Mesenchymal stem cell (in vitro differentiated cells and primary cell): ENCODE data around the gene CCL23.

Experiments
- DNase-seq: peaks from one replicate; pipeline ENCODE4 v3.0.0-alpha.2; 2013
- H2AFZ ChIP-seq: one replicate; pipeline ENCODE4 v1.6.1; 2013; ENCODE audit warnings: low read depth, mild to moderate bottlenecking, control low read depth, inconsistent platforms, low read length, moderate library complexity
- H2AK5ac ChIP-seq: 2 replicates; pipeline ENCODE4 v1.6.1; 2013; ENCODE audit warnings: low read length, moderate library complexity, mild to moderate bottlenecking, inconsistent platforms; ENCODE audit not compliant: severe bottlenecking
- H2BK120ac ChIP-seq: one replicate; pipeline ENCODE4 v1.6.1; 2013; ENCODE audit warnings: low read depth, mild to moderate bottlenecking, inconsistent platforms, low read length, moderate library complexity
- H2BK12ac ChIP-seq, 2 experiments: one replicate each; pipeline ENCODE4 v1.6.1; 2013; ENCODE audit warnings: inconsistent platforms in 2 of 2, low read length in 2 of 2, mild to moderate bottlenecking in 2 of 2, moderate library complexity in 2 of 2, control low read depth in 1 of 2
- H2BK15ac ChIP-seq: one replicate; pipeline ENCODE4 v1.6.1; 2013; ENCODE audit warnings: mild to moderate bottlenecking, low read depth, inconsistent platforms; ENCODE audit not compliant: poor library complexity, severe bottlenecking
- H2BK5ac ChIP-seq: 2 replicates; pipeline ENCODE4 v1.6.1; 2013; ENCODE audit warnings: low read depth, mild to moderate bottlenecking, low read length, control low read depth, inconsistent platforms; ENCODE audit not compliant: poor library complexity, severe bottlenecking
- H3K14ac ChIP-seq, 2 experiments: one replicate each; pipeline ENCODE4 v1.6.1; 2013; ENCODE audit warnings: inconsistent platforms in 2 of 2, low read length in 2 of 2, control low read depth in 1 of 2, mild to moderate bottlenecking in 1 of 2, moderate library complexity in 1 of 2
- H3K18ac ChIP-seq, 2 experiments: one replicate each; pipeline ENCODE4 v1.6.1; 2013; ENCODE audit warnings: inconsistent platforms in 2 of 2, low read length in 2 of 2, control low read depth in 1 of 2, low read depth in 1 of 2, mild to moderate bottlenecking in 1 of 2
- H3K23ac ChIP-seq, 2 experiments: one replicate each; pipeline ENCODE4 v1.6.1; 2013; ENCODE audit warnings: inconsistent platforms in 2 of 2, low read length in 2 of 2, mild to moderate bottlenecking in 2 of 2, moderate library complexity in 2 of 2, control low read depth in 1 of 2
- H3K27ac ChIP-seq: 2 replicates; pipeline ENCODE4 v1.5.1; 2013; ENCODE audit warnings: mild to moderate bottlenecking, moderate library complexity, low read length, control low read depth, inconsistent platforms; ENCODE audit not compliant: poor library complexity, severe bottlenecking
- H3K27me3 ChIP-seq, 2 experiments: 2 replicates each; pipeline versions ENCODE4 v1.6.1 to v1.7.0; 2013; ENCODE audit warnings: low read length in 2 of 2, mild to moderate bottlenecking in 2 of 2, moderate library complexity in 2 of 2, control low read depth in 1 of 2, inconsistent platforms in 1 of 2; ENCODE audit not compliant: control insufficient read depth in 1 of 2, insufficient read depth in 1 of 2
- H3K36me3 ChIP-seq, 2 experiments: 2 replicates each; pipeline versions ENCODE4 v1.6.1 to v1.7.0; 2013; ENCODE audit warnings: low read length in 2 of 2, control low read depth in 1 of 2, inconsistent platforms in 1 of 2, low read depth in 1 of 2, mild to moderate bottlenecking in 1 of 2; ENCODE audit not compliant: insufficient read depth in 2 of 2, control insufficient read depth in 1 of 2
- H3K4ac ChIP-seq, 2 experiments: one replicate each; pipeline ENCODE4 v1.6.1; 2013; ENCODE audit warnings: inconsistent platforms in 2 of 2, low read length in 2 of 2, mild to moderate bottlenecking in 2 of 2, moderate library complexity in 2 of 2, control low read depth in 1 of 2, low read depth in 1 of 2
- H3K4me1 ChIP-seq: 2 replicates; pipeline ENCODE4 v1.6.1; 2013; ENCODE audit warnings: low read depth, low read length, control low read depth; ENCODE audit not compliant: control insufficient read depth, insufficient read depth
- H3K4me2 ChIP-seq: 2 replicates; pipeline ENCODE4 v1.6.1; 2013; ENCODE audit warnings: low read length, mild to moderate bottlenecking, inconsistent platforms; ENCODE audit not compliant: poor library complexity, severe bottlenecking
- H3K4me3 ChIP-seq, 2 experiments: 2 replicates each; pipeline versions ENCODE4 v1.5.1 to v1.7.0; 2013; ENCODE audit warnings: low read length in 2 of 2, mild to moderate bottlenecking in 2 of 2, control low read depth in 1 of 2, low read depth in 1 of 2; ENCODE audit not compliant: insufficient read depth in 1 of 2
- H3K79me1 ChIP-seq: replicated peaks from 2 replicates; pipeline ENCODE4 v1.6.1; 2013; ENCODE audit warnings: mild to moderate bottlenecking, control low read depth, low read length, inconsistent platforms; ENCODE audit not compliant: poor library complexity, severe bottlenecking
- H3K9ac ChIP-seq: 2 replicates; pipeline ENCODE4 v1.7.0; 2013; ENCODE audit warnings: mild to moderate bottlenecking, low read length, moderate library complexity
- H3K9me3 ChIP-seq: 2 replicates; pipeline ENCODE4 v1.7.0; 2013; ENCODE audit warnings: mild to moderate bottlenecking, low read length; ENCODE audit not compliant: control insufficient read depth
- H4K8ac ChIP-seq: one replicate; pipeline ENCODE4 v1.6.1; 2013; ENCODE audit warnings: inconsistent platforms, mild to moderate bottlenecking, low read length, moderate library complexity
- H4K91ac ChIP-seq: one replicate; pipeline ENCODE4 v1.6.1; 2013; ENCODE audit warnings: mild to moderate bottlenecking, low read length, inconsistent platforms
- WGBS: methylation state at CpG from one replicate; pipeline ENCODE4 v1.1.7; 2013; ENCODE audit warnings: mixed read lengths; 5-methylcytosine and 5-hydroxymethylcytosine counted together

The CCL23 gene

GRCh38 chr17:36049643-36050042, 31.9 kb upstream of the CCL23 start:
- no peak overlapping the region for H3K4me3 ChIP-seq
- H4K8ac ChIP-seq, result no peak overlapping the region
- no peak overlapping the region for H4K91ac ChIP-seq
- no peaks in the 10 kb centered on the region for H3K27me3 ChIP-seq
- WGBS, result no CpG with 5 or more reads among the region's 2 CpGs
- H3K4me1 ChIP-seq, result no peaks in the 10 kb centered on the region
- H3K23ac ChIP-seq, result no peak overlapping the region
- H3K14ac ChIP-seq, result no peak overlapping the region
- no peak overlapping the region for H2BK120ac ChIP-seq
- no peak overlapping the region for H2AK5ac ChIP-seq
- no peak overlapping the region for H3K27ac ChIP-seq
- no peaks in the 10 kb centered on the region for H3K36me3 ChIP-seq
- no peak for DNase-seq
- no peak overlapping the region for H3K4me2 ChIP-seq
- no peak overlapping the region for H2BK5ac ChIP-seq
- peaks cover 5% of the 10 kb centered on the region for H3K9me3 ChIP-seq
- H3K9ac ChIP-seq, result no peak overlapping the region
- no peak overlapping the region for H2AFZ ChIP-seq
- no peak overlapping the region for H2BK15ac ChIP-seq
- H3K18ac ChIP-seq, result no peak overlapping the region
- H3K4ac ChIP-seq, result no peak overlapping the region
- H3K79me1 ChIP-seq, result no peaks in the 10 kb centered on the region
- no peak overlapping the region for H2BK12ac ChIP-seq

- no peak overlapping the region for H2BK5ac ChIP-seq
- no peak overlapping the region for H3K14ac ChIP-seq
- 60% methylated on average over 2 of the region's 2 CpGs for WGBS
- H3K36me3 ChIP-seq, result no peaks in the 10 kb centered on the region
- H2BK12ac ChIP-seq, result no peak overlapping the region
- no peak overlapping the region for H3K23ac ChIP-seq
- DNase-seq, result no peak
- H3K4me3 ChIP-seq, result no peak overlapping the region
- no peak overlapping the region for H3K27ac ChIP-seq
- H3K18ac ChIP-seq, result no peak overlapping the region
- H2BK120ac ChIP-seq, result no peak overlapping the region
- no peak overlapping the region for H3K4me2 ChIP-seq
- H2BK15ac ChIP-seq, result no peak overlapping the region
- no peaks in the 10 kb centered on the region for H3K4me1 ChIP-seq
- H3K79me1 ChIP-seq, result no peaks in the 10 kb centered on the region
- H3K27me3 ChIP-seq, result no peaks in the 10 kb centered on the region
- no peak overlapping the region for H3K4ac ChIP-seq
- H4K8ac ChIP-seq, result no peak overlapping the region
- H3K9ac ChIP-seq, result no peak overlapping the region
- no peak overlapping the region for H4K91ac ChIP-seq
- H2AFZ ChIP-seq, result no peak overlapping the region
- H3K9me3 ChIP-seq, result peaks cover 5% of the 10 kb centered on the region
- H2AK5ac ChIP-seq, result no peak overlapping the region
Observed at GRCh38 chr17:36048066-36048465, 30.3 kb upstream of the CCL23 start.

- H3K4me2 ChIP-seq, result no peak overlapping the region
- H4K91ac ChIP-seq, result no peak overlapping the region
- no peaks in the 10 kb centered on the region for H3K79me1 ChIP-seq
- no peak overlapping the region for H3K14ac ChIP-seq
- H3K4ac ChIP-seq, result no peak overlapping the region
- no peak overlapping the region for H2BK5ac ChIP-seq
- no peak for DNase-seq
- H3K4me1 ChIP-seq, result no peaks in the 10 kb centered on the region
- H3K18ac ChIP-seq, result no peak overlapping the region
- no peak overlapping the region for H2BK15ac ChIP-seq
- H3K27ac ChIP-seq, result no peak overlapping the region
- H3K9ac ChIP-seq, result no peak overlapping the region
- no peaks in the 10 kb centered on the region for H3K9me3 ChIP-seq
- no peak overlapping the region for H3K4me3 ChIP-seq
- no peak overlapping the region for H4K8ac ChIP-seq
- no peak overlapping the region for H2AK5ac ChIP-seq
- H3K27me3 ChIP-seq, result peaks cover 6 to 29% of the 10 kb centered on the region in 2 experiments
- no peak overlapping the region for H2BK12ac ChIP-seq
- H2BK120ac ChIP-seq, result no peak overlapping the region
- H3K36me3 ChIP-seq, result no peaks in the 10 kb centered on the region
- no peak overlapping the region for H3K23ac ChIP-seq
- 93% methylated on average over 2 of the region's 4 CpGs for WGBS
- no peak overlapping the region for H2AFZ ChIP-seq
Observed at GRCh38 chr17:36036235-36036634, 18.5 kb upstream of the CCL23 start.

- Histone ChIP-seq H3K23ac (no peak overlapping the region), H3K4me2 (no peak overlapping the region), H3K9me3 (no peaks in the 10 kb centered on the region), H3K18ac (no peak overlapping the region), H2BK15ac (no peak overlapping the region), H3K14ac (no peak overlapping the region), H3K4ac (no peak overlapping the region), H3K36me3 (no peaks in the 10 kb centered on the region), H2AK5ac (no peak overlapping the region), H4K91ac (no peak overlapping the region), H4K8ac (no peak overlapping the region), H3K4me1 (no peaks in the 10 kb centered on the region), H2AFZ (no peak overlapping the region), H3K4me3 (no peak overlapping the region), H3K27me3 (peaks cover 6 to 41% of the 10 kb centered on the region in 2 experiments), H2BK5ac (no peak overlapping the region), H3K27ac (no peak overlapping the region), H3K9ac (no peak overlapping the region), H2BK120ac (no peak overlapping the region), H2BK12ac (no peak overlapping the region), H3K79me1 (no peaks in the 10 kb centered on the region)
- DNase-seq, result no peak
- 95% methylated on average over 2 of the region's 3 CpGs for WGBS
Observed at GRCh38 chr17:36034127-36034526, 16.4 kb upstream of the CCL23 start.
